K562 (cell line): Measurements from ENCODE around the gene WDR20.

Experiments used
- BRCA1 ChIP-seq, 2 experiments: fragments of 450-650 bp in 1 of 2; sonication (generic) in 1 of 2; formaldehyde crosslinking in 1 of 2; IDR thresholded peaks; 2 replicates each; pipeline versions ENCODE4 v1.5.0 to v1.6.1; 2017 to 2020; ENCODE audit warnings: mild to moderate bottlenecking in 1 of 2, missing genetic modification reagents in 1 of 2
- BRF1 ChIP-seq: IDR thresholded peaks from 3 replicates; pipeline ENCODE4 v1.6.1; 2011; ENCODE audit warnings: borderline replicate concordance, mild to moderate bottlenecking; ENCODE audit not compliant: insufficient read length; ENCODE audit errors: extremely low read depth
- CREB3L1 ChIP-seq: fragments of 450-650 bp; IDR thresholded peaks from 2 replicates; pipeline ENCODE4 v1.6.1; 2014; ENCODE audit warnings: low read depth, mild to moderate bottlenecking, moderate library complexity, borderline replicate concordance
- CTCF ChIP-seq, 3 experiments: IDR thresholded peaks in 2 of 3; conservative IDR thresholded peaks in 1 of 3; 2 replicates each; pipeline ENCODE4 v1.5.1; 2011 to 2012; ENCODE audit warnings: low read length in 3 of 3, mild to moderate bottlenecking in 3 of 3, control low read depth in 2 of 3, improper control_type of control experiment in 1 of 3, inconsistent platforms in 1 of 3, low read depth in 1 of 3, mixed read lengths in 1 of 3, moderate library complexity in 1 of 3; ENCODE audit not compliant: insufficient read depth in 2 of 3
- ELF1 ChIP-seq: fragments of 200-800 bp; sonication (Bioruptor generic); IDR thresholded peaks from 2 replicates; pipeline ENCODE4 v1.6.1; 2016; ENCODE audit warnings: missing genetic modification characterization, missing compliant biosample characterization
- HNRNPL ChIP-seq: fragments of 200-400 bp; formaldehyde crosslinking; IDR thresholded peaks from 2 replicates; pipeline ENCODE4 v1.6.1; 2017; ENCODE audit warnings: low read depth, mild to moderate bottlenecking, low read length
- KAT7 ChIP-seq: sonication (generic); formaldehyde crosslinking; IDR thresholded peaks from 2 replicates; pipeline ENCODE4 v1.8.0; 2022; ENCODE audit warnings: missing genetic modification reagents, mild to moderate bottlenecking, borderline replicate concordance
- KLF10 ChIP-seq: fragments of 250-450 bp; sonication (Bioruptor Pico); IDR thresholded peaks from 2 replicates; pipeline ENCODE4 v1.6.1; 2021; ENCODE audit warnings: matching md5 sums
- MAZ ChIP-seq, 2 experiments: fragments of 450-650 bp in 1 of 2; sonication (generic) in 1 of 2; formaldehyde crosslinking; IDR thresholded peaks in 1 of 2; conservative IDR thresholded peaks in 1 of 2; 2 replicates each; pipeline versions ENCODE4 v1.4.0 to v1.5.0; 2020; ENCODE audit warnings: mild to moderate bottlenecking in 1 of 2, missing genetic modification reagents in 1 of 2
- XRCC4 ChIP-seq: IDR thresholded peaks from one replicate; pipeline ENCODE4 v1.6.1; 2011; ENCODE audit not compliant: insufficient read depth, insufficient read length; ENCODE audit errors: extremely low read depth
- ZC3H11A ChIP-seq: IDR thresholded peaks from 2 replicates; pipeline ENCODE4 v1.6.1; 2012; ENCODE audit warnings: low read depth, low read length, improper control_type of control experiment
- ZNF407 ChIP-seq: fragments of 450-650 bp; IDR thresholded peaks from 2 replicates; pipeline ENCODE4 v1.6.1; 2016; ENCODE audit warnings: low read depth

GRCh38 chr14:102095231-102095870 lies 44.3 kb upstream of the WDR20 start:
- TF ChIP-seq KLF10 (CRISPR knock-in tag) = no peak
- no peak for TF ChIP-seq CTCF (IDR thresholded peaks at IDR 0.05 in 2 of 3, conservative IDR thresholded peaks at IDR 0.05 in 1 of 3; ENCODE audit: insufficient read depth in 2 of 3, low read depth in 1 of 3, low read length in 3 of 3)
- TF ChIP-seq MAZ (CRISPR knock-in tag; conservative IDR thresholded peaks at IDR 0.05 in 1 of 2, IDR thresholded peaks at IDR 0.05 in 1 of 2) = no peak
- TF ChIP-seq CREB3L1 = no peak
- no peak for TF ChIP-seq BRCA1 (IDR thresholded peaks at IDR 0.05)
- no peak for TF ChIP-seq BRCA1 (CRISPR knock-in tag; IDR thresholded peaks at IDR 0.05)
- no peak for TF ChIP-seq HNRNPL
- no peak for TF ChIP-seq BRF1
- no peak for TF ChIP-seq ELF1 (tag)
- no peak for TF ChIP-seq XRCC4
- TF ChIP-seq KAT7 (CRISPR knock-in tag) = no peak
- no peak for TF ChIP-seq ZC3H11A
- TF ChIP-seq ZNF407 = no peak
